Measurements from ENCODE around the gene OBSCN.

OBSCN gene

GRCh38 chr1:228206582-228207351, 1.1 kb upstream of the OBSCN start:
- TF ChIP-seq JUND (IDR thresholded peaks at IDR 0.05; ENCODE audit: low read depth): no peak
- DNase-seq (ENCODE audit: low read depth in 1 of 2, low spot score in 1 of 2): no peak
- in situ Hi-C loops (cut with HindIII; ENCODE audit: low pct_unique_long_range_greater_than_20kb, low sequenced_read_pairs): no loop called here

- in situ Hi-C loops (cut with HindIII; ENCODE audit: low pct_unique_long_range_greater_than_20kb, low sequenced_read_pairs): no loop called here
- DNase-seq (ENCODE audit: low read depth in 1 of 2, low spot score in 1 of 2): no peak
- TF ChIP-seq JUND (IDR thresholded peaks at IDR 0.05; ENCODE audit: low read depth): no peak
Measured at GRCh38 chr1:228207381-228207810, 448 bp upstream of the OBSCN start.

DNA sequence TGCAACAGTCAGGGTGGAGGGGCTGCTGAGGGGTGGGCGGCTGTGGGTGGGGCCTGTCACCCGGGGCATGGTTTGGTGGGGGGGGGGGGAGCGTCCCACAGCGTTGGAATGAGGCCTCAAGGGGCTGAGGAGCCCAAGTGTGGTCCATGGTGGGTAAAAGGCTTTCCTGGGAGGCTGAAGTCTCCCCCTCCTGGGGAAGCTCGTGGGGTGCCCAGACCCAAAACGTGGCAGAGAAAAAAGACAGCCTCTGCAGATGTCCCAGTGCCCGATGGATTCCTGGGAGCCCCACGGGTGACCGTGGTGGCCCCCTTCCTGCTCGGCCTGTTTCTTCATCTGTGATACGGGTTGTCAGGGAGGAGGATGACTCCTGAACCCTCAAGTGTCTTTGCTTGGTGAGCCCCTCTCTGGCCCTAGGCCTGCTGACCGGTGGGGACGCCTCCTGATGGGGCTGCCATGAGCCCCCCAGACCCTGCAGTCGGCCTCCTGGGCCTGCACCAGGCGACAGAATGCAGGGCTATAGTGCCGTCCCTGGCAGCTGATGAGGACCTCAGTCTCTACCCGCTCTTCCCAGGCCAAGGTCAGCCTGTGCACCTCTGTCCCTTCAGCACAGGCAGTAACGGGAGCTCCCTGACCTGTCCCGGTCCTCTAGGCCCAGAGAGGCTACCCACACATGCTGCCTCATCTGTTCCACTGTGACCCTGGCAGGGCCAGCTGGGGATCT, 1.1 kb downstream of the OBSCN start:
- DNase-seq (ENCODE audit: low read depth in 1 of 2, low spot score in 1 of 2): no peak
- in situ Hi-C loops (cut with HindIII; ENCODE audit: low pct_unique_long_range_greater_than_20kb, low sequenced_read_pairs): no loop called here
- no peak for TF ChIP-seq JUND (IDR thresholded peaks at IDR 0.05; ENCODE audit: low read depth)

DNA sequence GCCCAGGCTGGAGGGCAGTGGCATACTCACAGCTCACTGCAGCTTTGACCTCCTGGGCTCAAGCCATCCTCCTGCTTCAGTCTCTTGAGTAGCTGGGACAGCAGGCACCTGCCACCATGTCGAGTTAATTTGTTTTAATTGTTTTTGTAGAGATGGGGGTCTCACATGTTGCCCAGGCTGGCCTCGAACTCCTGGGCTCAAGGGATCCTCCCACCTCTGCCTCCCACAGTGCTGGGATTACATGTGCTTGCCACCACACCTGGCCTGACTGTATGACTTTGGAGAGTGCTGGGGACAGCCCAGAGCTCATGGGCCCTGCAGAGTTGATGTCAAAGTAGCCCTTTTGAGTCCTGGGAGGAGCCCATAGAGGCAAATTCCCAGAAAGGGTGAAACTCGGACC, 1.8 kb downstream of the OBSCN start:
- in situ Hi-C loops (cut with HindIII; ENCODE audit: low pct_unique_long_range_greater_than_20kb, low sequenced_read_pairs): no loop called here
- TF ChIP-seq JUND (IDR thresholded peaks at IDR 0.05; ENCODE audit: low read depth): no peak
- DNase-seq (ENCODE audit: low read depth in 1 of 2, low spot score in 1 of 2): no peak

GRCh38 chr1:228210076-228210651, 2.3 kb downstream of the OBSCN start:
- TF ChIP-seq JUND (IDR thresholded peaks at IDR 0.05; ENCODE audit: low read depth): no peak
- in situ Hi-C loops (cut with HindIII; ENCODE audit: low pct_unique_long_range_greater_than_20kb, low sequenced_read_pairs): no loop called here
- DNase-seq (ENCODE audit: low read depth in 1 of 2, low spot score in 1 of 2): no peak

DNA sequence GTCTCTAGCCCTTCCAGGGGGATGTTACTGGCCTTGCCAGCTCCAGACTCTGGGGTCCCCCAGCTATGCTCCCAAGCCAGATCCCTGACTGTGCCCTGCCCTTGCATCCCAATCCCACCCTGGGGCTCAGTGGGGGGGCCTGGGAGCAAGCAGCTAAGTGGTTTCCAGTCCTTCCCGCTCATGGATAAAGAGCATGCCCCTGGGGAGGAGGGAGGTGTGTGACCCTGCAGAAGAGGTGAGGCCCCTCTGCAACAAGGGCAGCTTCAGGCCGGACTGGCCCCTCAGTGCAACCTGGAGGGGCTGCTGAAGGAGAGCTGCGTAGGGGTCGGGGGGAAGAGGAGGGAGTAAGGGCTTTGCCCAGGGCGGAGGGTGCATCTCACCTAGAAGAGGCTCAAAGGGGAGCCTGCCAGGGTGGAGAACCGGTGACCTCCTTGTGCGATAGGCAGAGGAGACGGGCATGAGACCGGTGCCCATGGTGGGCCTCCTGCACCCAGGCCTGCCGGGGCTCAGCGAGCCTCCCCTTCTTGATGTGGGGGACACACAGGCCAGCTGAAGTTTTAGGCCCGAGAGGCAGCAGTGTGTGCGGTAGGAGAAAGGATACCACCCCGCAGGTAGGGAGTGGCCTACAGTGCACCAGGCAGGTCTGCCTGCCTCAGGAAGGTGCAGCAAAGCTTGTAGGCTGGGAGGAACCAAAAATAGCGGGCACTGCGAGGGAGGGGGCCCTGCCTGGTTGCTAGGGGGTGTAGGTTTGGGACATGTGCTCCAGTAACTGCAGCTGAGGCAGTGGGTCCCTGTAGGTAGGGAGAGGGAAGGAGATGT, 3.1 kb downstream of the OBSCN start:
- no peak for DNase-seq (ENCODE audit: low read depth in 1 of 2, low spot score in 1 of 2)
- TF ChIP-seq JUND (IDR thresholded peaks at IDR 0.05; ENCODE audit: low read depth): no peak
- in situ Hi-C loops (cut with HindIII; ENCODE audit: low pct_unique_long_range_greater_than_20kb, low sequenced_read_pairs): no loop called here

DNA sequence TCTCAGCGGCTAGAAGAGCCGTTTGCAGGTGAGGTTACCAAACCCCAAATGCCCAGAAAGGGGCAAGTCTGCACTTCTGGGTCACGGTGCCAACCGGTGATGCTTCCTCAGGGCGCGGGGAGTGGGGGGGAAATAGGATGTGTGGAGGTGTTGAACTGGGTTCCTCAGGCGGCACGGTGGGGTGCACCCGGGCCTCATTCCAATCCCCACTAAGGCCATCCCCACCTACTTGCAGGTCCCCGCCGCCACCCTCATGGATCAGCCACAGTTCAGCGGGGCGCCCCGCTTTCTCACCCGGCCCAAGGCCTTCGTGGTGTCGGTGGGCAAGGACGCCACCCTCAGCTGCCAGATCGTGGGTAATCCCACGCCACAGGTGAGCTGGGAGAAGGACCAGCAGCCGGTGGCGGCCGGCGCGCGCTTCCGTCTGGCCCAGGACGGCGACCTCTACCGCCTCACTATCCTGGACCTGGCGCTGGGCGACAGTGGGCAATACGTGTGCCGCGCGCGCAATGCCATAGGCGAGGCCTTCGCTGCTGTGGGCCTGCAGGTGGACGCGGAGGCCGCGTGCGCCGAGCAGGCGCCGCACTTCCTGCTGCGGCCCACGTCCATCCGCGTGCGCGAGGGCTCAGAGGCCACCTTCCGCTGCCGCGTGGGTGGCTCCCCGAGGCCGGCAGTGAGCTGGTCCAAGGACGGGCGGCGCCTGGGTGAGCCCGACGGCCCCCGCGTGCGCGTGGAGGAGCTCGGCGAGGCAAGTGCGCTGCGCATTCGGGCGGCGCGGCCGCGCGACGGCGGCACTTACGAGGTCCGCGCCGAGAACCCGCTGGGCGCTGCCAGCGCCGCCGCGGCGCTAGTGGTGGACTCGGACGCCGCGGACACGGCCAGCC, 3.9 kb downstream of the OBSCN start:
- DNase-seq (ENCODE audit: low read depth in 1 of 2, low spot score in 1 of 2): no peak
- in situ Hi-C loops (cut with HindIII; ENCODE audit: low pct_unique_long_range_greater_than_20kb, low sequenced_read_pairs): no loop called here
- TF ChIP-seq JUND (IDR thresholded peaks at IDR 0.05; ENCODE audit: low read depth): no peak

DNA sequence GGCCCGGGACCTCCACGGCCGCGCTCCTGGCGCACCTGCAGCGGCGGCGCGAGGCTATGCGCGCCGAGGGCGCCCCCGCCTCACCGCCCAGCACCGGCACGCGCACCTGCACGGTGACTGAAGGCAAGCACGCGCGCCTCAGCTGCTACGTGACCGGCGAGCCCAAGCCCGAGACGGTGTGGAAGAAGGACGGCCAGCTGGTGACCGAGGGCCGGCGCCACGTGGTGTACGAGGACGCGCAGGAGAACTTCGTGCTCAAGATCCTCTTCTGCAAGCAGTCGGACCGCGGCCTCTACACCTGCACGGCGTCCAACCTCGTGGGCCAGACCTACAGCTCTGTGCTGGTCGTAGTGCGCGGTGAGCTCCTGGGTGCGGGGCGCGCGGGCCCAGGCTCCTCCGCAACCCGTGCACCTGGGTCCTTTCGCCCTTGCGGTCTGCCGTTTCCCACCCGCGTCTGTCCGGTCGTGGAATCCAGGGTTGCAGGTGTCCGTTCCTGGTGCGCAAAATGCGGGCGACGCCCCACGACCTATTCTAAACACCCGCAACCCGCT, 4.6 kb downstream of the OBSCN start:
- no peak for DNase-seq (ENCODE audit: low read depth in 1 of 2, low spot score in 1 of 2)
- in situ Hi-C loops (cut with HindIII; ENCODE audit: low pct_unique_long_range_greater_than_20kb, low sequenced_read_pairs): no loop called here

DNA sequence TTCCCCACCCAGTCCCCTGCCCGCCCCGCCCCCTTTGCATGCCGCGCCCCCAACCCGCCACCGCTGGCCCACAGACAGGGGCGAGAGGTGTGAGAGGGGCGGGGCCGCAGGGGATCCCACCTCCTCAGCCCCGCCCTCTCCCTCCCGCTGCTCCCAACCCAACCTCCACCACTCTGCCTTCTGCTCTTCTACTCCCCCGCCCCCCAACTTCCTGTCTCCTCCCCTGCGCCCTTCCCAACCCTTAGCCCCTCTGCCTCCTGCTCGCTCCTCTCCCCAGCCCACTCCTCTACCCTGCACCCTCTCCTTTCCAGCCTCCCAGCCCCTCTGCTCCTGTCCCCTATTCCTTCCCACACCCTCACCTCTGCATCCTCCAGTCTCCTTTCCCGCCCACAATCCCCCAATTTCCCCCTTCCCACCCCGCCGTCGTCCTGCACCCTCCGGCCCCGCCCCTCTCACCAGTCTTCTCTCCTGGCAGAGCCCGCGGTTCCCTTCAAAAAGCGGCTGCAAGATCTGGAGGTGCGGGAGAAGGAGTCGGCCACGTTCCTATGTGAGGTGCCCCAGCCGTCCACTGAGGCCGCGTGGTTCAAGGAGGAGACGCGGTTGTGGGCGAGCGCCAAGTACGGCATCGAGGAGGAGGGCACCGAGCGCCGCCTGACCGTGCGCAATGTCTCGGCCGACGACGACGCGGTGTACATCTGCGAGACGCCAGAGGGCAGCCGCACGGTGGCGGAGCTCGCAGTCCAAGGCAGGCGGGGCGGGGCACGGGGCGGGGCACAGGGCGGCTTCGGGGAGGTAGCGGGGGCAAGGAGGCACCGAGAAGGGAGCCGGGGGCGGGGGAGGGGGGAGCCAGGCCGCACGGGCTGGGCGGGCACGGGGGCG, 5.4 kb downstream of the OBSCN start:
- no peak for TF ChIP-seq JUND (IDR thresholded peaks at IDR 0.05; ENCODE audit: low read depth)
- in situ Hi-C loops (cut with HindIII; ENCODE audit: low pct_unique_long_range_greater_than_20kb, low sequenced_read_pairs): no loop called here
- peak; percentile 97 for DNase-seq (ENCODE audit: low read depth in 1 of 2, low spot score in 1 of 2)

More for the DNA sequence above, 4.6 kb downstream of the OBSCN start:
- TF ChIP-seq JUND (IDR thresholded peaks at IDR 0.05; ENCODE audit: low read depth): no peak

DNA sequence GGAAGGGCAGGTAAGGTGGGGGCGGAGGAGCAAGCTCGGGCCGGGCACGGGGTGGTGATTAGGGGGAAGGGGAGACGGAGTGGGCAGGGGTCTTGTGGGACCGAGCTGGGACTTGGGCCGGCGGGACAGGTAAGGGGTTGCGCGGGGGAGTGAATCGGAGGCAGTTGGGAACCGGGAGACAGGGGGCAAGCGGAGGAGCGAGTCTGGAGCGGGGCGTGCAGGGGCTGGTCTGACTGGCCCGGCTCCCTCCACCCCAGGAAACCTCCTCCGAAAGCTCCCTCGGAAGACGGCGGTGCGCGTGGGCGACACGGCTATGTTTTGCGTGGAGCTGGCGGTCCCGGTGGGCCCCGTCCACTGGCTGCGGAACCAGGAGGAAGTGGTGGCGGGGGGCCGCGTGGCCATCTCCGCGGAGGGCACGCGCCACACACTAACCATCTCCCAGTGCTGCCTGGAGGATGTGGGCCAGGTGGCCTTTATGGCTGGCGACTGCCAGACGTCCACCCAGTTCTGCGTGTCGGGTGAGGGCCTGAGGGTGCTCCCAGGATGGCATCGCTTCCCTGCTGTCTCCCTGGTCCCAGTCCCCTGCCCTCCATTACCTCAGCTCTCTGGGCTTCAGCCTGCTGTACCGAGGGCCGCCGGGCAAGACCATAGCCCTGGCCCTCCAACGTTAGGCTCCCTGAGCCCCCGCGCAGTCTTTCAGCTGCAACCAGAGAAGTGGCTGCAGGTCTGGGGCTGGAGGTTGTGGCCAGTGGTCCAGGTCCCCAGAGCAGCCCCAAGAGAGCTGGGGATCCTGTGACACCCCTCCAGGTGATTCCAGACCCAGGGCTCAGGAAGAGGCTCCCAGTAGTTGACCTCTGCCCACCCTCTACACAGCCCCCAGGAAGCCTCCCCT, 6.3 kb downstream of the OBSCN start:
- in situ Hi-C loops (cut with HindIII; ENCODE audit: low pct_unique_long_range_greater_than_20kb, low sequenced_read_pairs): no loop called here
- no peak for DNase-seq (ENCODE audit: low read depth in 1 of 2, low spot score in 1 of 2)
- TF ChIP-seq JUND (IDR thresholded peaks at IDR 0.05; ENCODE audit: low read depth): no peak
